ENCODE results near the gene SMTNL2.
A peak's percentile ranks its signal among the peaks of the same experiment; 100 is the strongest.

Gene SMTNL2

GRCh38 chr17:4605826-4606225 is 21.5 kb downstream of the SMTNL2 start:
- H3K36me3 ChIP-seq (ENCODE audit: control insufficient read depth, insufficient read depth, low read length), result no peaks in the 10 kb centered on the region
- H3K27me3 ChIP-seq (ENCODE audit: control insufficient read depth, insufficient read depth, low read length), result no peaks in the 10 kb centered on the region
- H3K9me3 ChIP-seq (ENCODE audit: control insufficient read depth, insufficient read depth, low read depth, low read length), result no peaks in the 10 kb centered on the region
- H3K4me1 ChIP-seq (ENCODE audit: control insufficient read depth, insufficient read depth, low read length), result peaks cover 25% of the 10 kb centered on the region
- H3K9ac ChIP-seq (ENCODE audit: low read length), result no peak overlapping the region
- H3K27ac ChIP-seq (ENCODE audit: low read depth, low read length), result no peak overlapping the region
- H3K4me3 ChIP-seq (ENCODE audit: low read depth, low read length), result no peak overlapping the region

- H3K27ac ChIP-seq (ENCODE audit: low read depth, low read length), result peak overlapping the region; percentile 28; the same call in 1 of the 2 replicates
- no peaks in the 10 kb centered on the region for H3K9me3 ChIP-seq (ENCODE audit: control insufficient read depth, insufficient read depth, low read depth, low read length)
- H3K4me3 ChIP-seq (ENCODE audit: low read depth, low read length), result no peak overlapping the region
- no peak overlapping the region for H3K9ac ChIP-seq (ENCODE audit: low read length)
- no peaks in the 10 kb centered on the region for H3K36me3 ChIP-seq (ENCODE audit: control insufficient read depth, insufficient read depth, low read length)
- peaks cover 21% of the 10 kb centered on the region for H3K4me1 ChIP-seq (ENCODE audit: control insufficient read depth, insufficient read depth, low read length)
- H3K27me3 ChIP-seq (ENCODE audit: control insufficient read depth, insufficient read depth, low read length), result no peaks in the 10 kb centered on the region
Observed at GRCh38 chr17:4607261-4607741, 23.0 kb downstream of the SMTNL2 start.

- H3K27ac ChIP-seq (ENCODE audit: low read depth, low read length), result peak overlapping the region; percentile 28; the same call in 1 of the 2 replicates
- no peaks in the 10 kb centered on the region for H3K9me3 ChIP-seq (ENCODE audit: control insufficient read depth, insufficient read depth, low read depth, low read length)
- H3K4me3 ChIP-seq (ENCODE audit: low read depth, low read length), result no peak overlapping the region
- no peaks in the 10 kb centered on the region for H3K27me3 ChIP-seq (ENCODE audit: control insufficient read depth, insufficient read depth, low read length)
- no peak overlapping the region for H3K9ac ChIP-seq (ENCODE audit: low read length)
- H3K36me3 ChIP-seq (ENCODE audit: control insufficient read depth, insufficient read depth, low read length), result no peaks in the 10 kb centered on the region
- peaks cover 21% of the 10 kb centered on the region for H3K4me1 ChIP-seq (ENCODE audit: control insufficient read depth, insufficient read depth, low read length)
Observed at GRCh38 chr17:4607773-4608187, 23.5 kb downstream of the SMTNL2 start.

GRCh38 chr17:4609761-4610160 is 25.4 kb downstream of the SMTNL2 start:
- no peaks in the 10 kb centered on the region for H3K9me3 ChIP-seq (ENCODE audit: control insufficient read depth, insufficient read depth, low read depth, low read length)
- H3K4me3 ChIP-seq (ENCODE audit: low read depth, low read length), result no peak overlapping the region
- H3K4me1 ChIP-seq (ENCODE audit: control insufficient read depth, insufficient read depth, low read length), result peaks cover 14% of the 10 kb centered on the region
- H3K9ac ChIP-seq (ENCODE audit: low read length), result no peak overlapping the region
- no peaks in the 10 kb centered on the region for H3K27me3 ChIP-seq (ENCODE audit: control insufficient read depth, insufficient read depth, low read length)
- no peak overlapping the region for H3K27ac ChIP-seq (ENCODE audit: low read depth, low read length)
- no peaks in the 10 kb centered on the region for H3K36me3 ChIP-seq (ENCODE audit: control insufficient read depth, insufficient read depth, low read length)

- H3K9me3 ChIP-seq (ENCODE audit: control insufficient read depth, insufficient read depth, low read depth, low read length), result no peaks in the 10 kb centered on the region
- H3K9ac ChIP-seq (ENCODE audit: low read length), result no peak overlapping the region
- no peaks in the 10 kb centered on the region for H3K36me3 ChIP-seq (ENCODE audit: control insufficient read depth, insufficient read depth, low read length)
- no peak overlapping the region for H3K27ac ChIP-seq (ENCODE audit: low read depth, low read length)
- peaks cover 14% of the 10 kb centered on the region for H3K4me1 ChIP-seq (ENCODE audit: control insufficient read depth, insufficient read depth, low read length)
- H3K27me3 ChIP-seq (ENCODE audit: control insufficient read depth, insufficient read depth, low read length), result no peaks in the 10 kb centered on the region
- no peak overlapping the region for H3K4me3 ChIP-seq (ENCODE audit: low read depth, low read length)
Observed at GRCh38 chr17:4610162-4610561, 25.8 kb downstream of the SMTNL2 start.

- Histone ChIP-seq H3K36me3 (ENCODE audit: control insufficient read depth, insufficient read depth, low read length) (no peaks in the 10 kb centered on the region), H3K9ac (ENCODE audit: low read length) (no peak overlapping the region), H3K27ac (ENCODE audit: low read depth, low read length) (no peak overlapping the region), H3K27me3 (ENCODE audit: control insufficient read depth, insufficient read depth, low read length) (no peaks in the 10 kb centered on the region), H3K4me1 (ENCODE audit: control insufficient read depth, insufficient read depth, low read length) (peaks cover 14% of the 10 kb centered on the region), H3K9me3 (ENCODE audit: control insufficient read depth, insufficient read depth, low read depth, low read length) (no peaks in the 10 kb centered on the region), H3K4me3 (ENCODE audit: low read depth, low read length) (no peak overlapping the region)
Observed at GRCh38 chr17:4610656-4611055, 26.3 kb downstream of the SMTNL2 start.

GRCh38 chr17:4616476-4616875 is 32.1 kb downstream of the SMTNL2 start:
- H3K36me3 ChIP-seq (ENCODE audit: control insufficient read depth, insufficient read depth, low read length), result no peaks in the 10 kb centered on the region
- H3K9me3 ChIP-seq (ENCODE audit: control insufficient read depth, insufficient read depth, low read depth, low read length), result no peaks in the 10 kb centered on the region
- no peaks in the 10 kb centered on the region for H3K27me3 ChIP-seq (ENCODE audit: control insufficient read depth, insufficient read depth, low read length)
- peaks cover 7% of the 10 kb centered on the region for H3K4me1 ChIP-seq (ENCODE audit: control insufficient read depth, insufficient read depth, low read length)
- no peak overlapping the region for H3K9ac ChIP-seq (ENCODE audit: low read length)
- H3K4me3 ChIP-seq (ENCODE audit: low read depth, low read length), result no peak overlapping the region
- no peak overlapping the region for H3K27ac ChIP-seq (ENCODE audit: low read depth, low read length)

- H3K4me3 ChIP-seq (ENCODE audit: low read depth, low read length), result no peak overlapping the region
- H3K36me3 ChIP-seq (ENCODE audit: control insufficient read depth, insufficient read depth, low read length), result no peaks in the 10 kb centered on the region
- no peak overlapping the region for H3K9ac ChIP-seq (ENCODE audit: low read length)
- no peak overlapping the region for H3K27ac ChIP-seq (ENCODE audit: low read depth, low read length)
- H3K9me3 ChIP-seq (ENCODE audit: control insufficient read depth, insufficient read depth, low read depth, low read length), result peaks cover 4% of the 10 kb centered on the region; the same call in 1 of the 2 replicates
- no peaks in the 10 kb centered on the region for H3K27me3 ChIP-seq (ENCODE audit: control insufficient read depth, insufficient read depth, low read length)
- H3K4me1 ChIP-seq (ENCODE audit: control insufficient read depth, insufficient read depth, low read length), result peaks cover 7% of the 10 kb centered on the region
Observed at GRCh38 chr17:4617090-4617489, 32.8 kb downstream of the SMTNL2 start.

- H3K4me3 ChIP-seq (ENCODE audit: low read depth, low read length), result no peak overlapping the region
- no peaks in the 10 kb centered on the region for H3K36me3 ChIP-seq (ENCODE audit: control insufficient read depth, insufficient read depth, low read length)
- H3K27me3 ChIP-seq (ENCODE audit: control insufficient read depth, insufficient read depth, low read length), result no peaks in the 10 kb centered on the region
- H3K9ac ChIP-seq (ENCODE audit: low read length), result no peak overlapping the region
- H3K4me1 ChIP-seq (ENCODE audit: control insufficient read depth, insufficient read depth, low read length), result peaks cover 7% of the 10 kb centered on the region
- no peak overlapping the region for H3K27ac ChIP-seq (ENCODE audit: low read depth, low read length)
- H3K9me3 ChIP-seq (ENCODE audit: control insufficient read depth, insufficient read depth, low read depth, low read length), result peaks cover 4% of the 10 kb centered on the region; the same call in 1 of the 2 replicates
Observed at GRCh38 chr17:4617590-4618351, 33.4 kb downstream of the SMTNL2 start.

GRCh38 chr17:4620531-4621101 is 36.3 kb downstream of the SMTNL2 start:
- no peak overlapping the region for H3K4me3 ChIP-seq (ENCODE audit: low read depth, low read length)
- H3K4me1 ChIP-seq (ENCODE audit: control insufficient read depth, insufficient read depth, low read length), result peaks cover 7% of the 10 kb centered on the region
- peaks cover 4% of the 10 kb centered on the region; the same call in 1 of the 2 replicates for H3K9me3 ChIP-seq (ENCODE audit: control insufficient read depth, insufficient read depth, low read depth, low read length)
- no peaks in the 10 kb centered on the region for H3K36me3 ChIP-seq (ENCODE audit: control insufficient read depth, insufficient read depth, low read length)
- no peaks in the 10 kb centered on the region for H3K27me3 ChIP-seq (ENCODE audit: control insufficient read depth, insufficient read depth, low read length)
- H3K27ac ChIP-seq (ENCODE audit: low read depth, low read length), result no peak overlapping the region
- H3K9ac ChIP-seq (ENCODE audit: low read length), result no peak overlapping the region

GRCh38 chr17:4622375-4622774 is 38.0 kb downstream of the SMTNL2 start:
- peaks cover 7% of the 10 kb centered on the region for H3K4me1 ChIP-seq (ENCODE audit: control insufficient read depth, insufficient read depth, low read length)

More at GRCh38 chr17:4622375-4622774, 38.0 kb downstream of the SMTNL2 start:
- Histone ChIP-seq H3K9me3 (ENCODE audit: control insufficient read depth, insufficient read depth, low read depth, low read length) (peaks cover 4% of the 10 kb centered on the region; the same call in 1 of the 2 replicates), H3K9ac (ENCODE audit: low read length) (no peak overlapping the region), H3K4me3 (ENCODE audit: low read depth, low read length) (no peak overlapping the region), H3K36me3 (ENCODE audit: control insufficient read depth, insufficient read depth, low read length) (no peaks in the 10 kb centered on the region), H3K27ac (ENCODE audit: low read depth, low read length) (no peak overlapping the region), H3K27me3 (ENCODE audit: control insufficient read depth, insufficient read depth, low read length) (no peaks in the 10 kb centered on the region)
